Tibial artery (tissue), 4 donors: ENCODE results near the gene BCKDK.

Experiments
- DNase-seq, 2 donors: peaks; one replicate each; pipeline ENCODE4 v3.0.0-alpha.2; 2019
- H3K27ac ChIP-seq, 2 donors: fragments of 200-600 bp; sonication (generic) in 1 of 2; 1 replicate in 1 of 2; 2 replicates in 1 of 2; pipeline ENCODE4 v1.5.1; 2018 to 2019; ENCODE audit warnings: mild to moderate bottlenecking in 1 of 2
- H3K27me3 ChIP-seq, 2 donors: fragments of 200-600 bp; sonication (generic) in 1 of 2; one replicate each; pipeline versions ENCODE4 v1.5.1 to v1.6.0; 2016 to 2019
- H3K36me3 ChIP-seq, 3 donors: fragments of 200-600 bp; sonication (generic) in 2 of 3; one replicate each; pipeline ENCODE4 v1.5.1; 2016 to 2019; ENCODE audit warnings: mild to moderate bottlenecking in 2 of 3
- H3K4me1 ChIP-seq, 4 donors: fragments of 200-600 bp; sonication (generic) in 2 of 4; 1 replicate in 3 of 4; 2 replicates in 1 of 4; pipeline ENCODE4 v1.5.1; 2016 to 2019
- H3K4me3 ChIP-seq, 2 donors: fragments of 200-600 bp; sonication (generic) in 1 of 2; 1 replicate in 1 of 2; 2 replicates in 1 of 2; pipeline ENCODE4 v1.5.1; 2018 to 2019; ENCODE audit warnings: mild to moderate bottlenecking in 2 of 2
- H3K9me3 ChIP-seq, 3 donors: fragments of 200-600 bp; sonication (generic) in 1 of 3; one replicate each; pipeline ENCODE4 v1.5.1; 2016 to 2019
- CTCF ChIP-seq, 2 experiments: fragments of 200-600 bp in 1 of 2; fragments of 450-650 bp in 1 of 2; IDR thresholded peaks; one replicate each; pipeline ENCODE4 v1.5.1; 2017 to 2019; ENCODE audit warnings: antibody characterized with exemption in 2 of 2, mild to moderate bottlenecking in 1 of 2, moderate library complexity in 1 of 2
- intact Hi-C: fragments of 100-400 bp; cut with DNase I; formaldehyde crosslinking; loops from one replicate; pipeline ENCODE4 v1.15.0; 2023; ENCODE audit warnings: low total_unique reads

BCKDK gene

GRCh38 chr16:31131841-31132271 lies 23.7 kb downstream of the BCKDK start:
- peaks cover 0 to 38% (median 0%) of the 10 kb centered on the region in 4 donors for H3K4me1 ChIP-seq
- intact Hi-C loops: no loop called here
- H3K36me3 ChIP-seq: peaks cover 42 to 65% (median 44%) of the 10 kb centered on the region in 3 donors
- no peaks in the 10 kb centered on the region for H3K9me3 ChIP-seq
- H3K27ac ChIP-seq: no peak overlapping the region
- TF ChIP-seq CTCF (IDR thresholded peaks at IDR 0.05): no peak
- no peak for DNase-seq
- H3K4me3 ChIP-seq: no peak overlapping the region
- H3K27me3 ChIP-seq: peaks cover 0 to 14% of the 10 kb centered on the region in 2 donors

DNA sequence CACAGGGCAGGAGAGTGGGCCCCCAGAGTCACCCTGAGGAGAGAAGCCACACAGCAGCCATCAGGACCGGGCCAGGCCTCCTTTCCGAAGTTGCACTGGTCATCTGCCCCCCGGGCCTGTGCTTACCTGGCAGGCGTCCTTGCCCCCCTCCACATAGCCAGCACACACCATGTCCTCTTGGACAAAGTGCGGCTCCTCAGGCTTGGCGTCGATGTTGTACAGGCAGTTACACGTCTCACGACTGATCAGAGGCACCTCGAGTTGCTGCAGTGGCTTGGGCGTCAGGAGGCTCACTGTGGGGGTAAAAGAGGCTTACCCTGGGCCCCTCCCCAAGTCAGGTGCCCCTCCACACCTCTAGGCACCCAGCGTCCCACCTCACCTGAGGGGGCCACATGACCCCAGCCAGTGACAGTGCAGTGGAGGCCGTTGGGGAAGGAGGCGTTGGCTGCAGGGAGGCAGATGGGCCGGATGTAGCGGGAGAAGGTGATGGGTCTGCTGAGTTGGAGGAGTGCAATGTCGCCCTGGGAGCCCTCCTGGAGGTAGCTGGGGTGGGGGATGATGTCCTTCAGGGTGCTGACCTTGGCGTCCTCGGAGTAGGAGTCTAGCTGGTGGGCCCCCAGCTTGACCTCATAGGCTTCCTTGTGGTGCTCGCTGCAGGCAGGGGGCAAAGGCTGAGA lies 24.3 kb downstream of the BCKDK start:
- Histone ChIP-seq H3K4me3 (no peak overlapping the region), H3K9me3 (no peaks in the 10 kb centered on the region), H3K27ac (no peak overlapping the region), H3K36me3 (peaks cover 36 to 59% (median 38%) of the 10 kb centered on the region in 3 donors), H3K4me1 (peaks cover 0 to 38% (median 0%) of the 10 kb centered on the region in 4 donors), H3K27me3 (peaks cover 0 to 14% of the 10 kb centered on the region in 2 donors)
- DNase-seq: no peak
- intact Hi-C loops: no loop called here
- no peak for TF ChIP-seq CTCF (IDR thresholded peaks at IDR 0.05)

DNA sequence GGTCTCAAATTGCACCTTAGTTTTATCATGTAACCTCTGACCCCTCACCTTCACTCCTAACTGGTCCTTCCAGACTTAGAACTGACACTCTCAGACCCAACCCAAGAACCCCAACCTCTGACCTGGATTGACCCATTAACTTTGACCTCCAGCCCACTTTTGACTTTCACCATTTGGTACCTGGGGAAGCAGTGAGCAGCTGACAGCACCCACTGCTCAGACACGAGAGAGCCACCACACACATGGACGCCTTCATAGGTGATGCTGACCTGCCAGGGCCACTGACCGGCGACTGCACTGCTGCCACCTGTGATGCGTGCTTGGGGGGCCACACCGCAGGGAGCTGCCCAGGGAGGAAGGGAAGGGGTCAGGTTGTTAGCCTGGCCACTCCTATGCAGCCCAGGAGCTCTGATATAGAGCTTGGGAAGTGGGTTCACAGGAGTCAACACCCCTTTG lies 24.9 kb downstream of the BCKDK start:
- H3K36me3 ChIP-seq: peaks cover 30 to 53% (median 31%) of the 10 kb centered on the region in 3 donors

GRCh38 chr16:31134091-31134571 lies 25.9 kb downstream of the BCKDK start:
- peaks cover 0 to 14% of the 10 kb centered on the region in 2 donors for H3K27me3 ChIP-seq
- no peak overlapping the region for H3K27ac ChIP-seq
- H3K9me3 ChIP-seq: no peaks in the 10 kb centered on the region
- DNase-seq: no peak
- H3K36me3 ChIP-seq: peaks cover 22 to 42% (median 23%) of the 10 kb centered on the region in 3 donors
- peaks cover 0 to 34% (median 5%) of the 10 kb centered on the region in 4 donors for H3K4me1 ChIP-seq
- intact Hi-C loops: no loop called here
- H3K4me3 ChIP-seq: no peak overlapping the region
- no peak for TF ChIP-seq CTCF (IDR thresholded peaks at IDR 0.05)

More for the DNA sequence above, 24.9 kb downstream of the BCKDK start:
- H3K27me3 ChIP-seq: peaks cover 0 to 14% of the 10 kb centered on the region in 2 donors
- no peak overlapping the region for H3K27ac ChIP-seq
- no peak for DNase-seq
- intact Hi-C loops: no loop called here
- H3K4me1 ChIP-seq: peaks cover 0 to 34% (median 0%) of the 10 kb centered on the region in 4 donors
- no peak for TF ChIP-seq CTCF (IDR thresholded peaks at IDR 0.05)
- H3K9me3 ChIP-seq: no peaks in the 10 kb centered on the region
- no peak overlapping the region for H3K4me3 ChIP-seq

DNA sequence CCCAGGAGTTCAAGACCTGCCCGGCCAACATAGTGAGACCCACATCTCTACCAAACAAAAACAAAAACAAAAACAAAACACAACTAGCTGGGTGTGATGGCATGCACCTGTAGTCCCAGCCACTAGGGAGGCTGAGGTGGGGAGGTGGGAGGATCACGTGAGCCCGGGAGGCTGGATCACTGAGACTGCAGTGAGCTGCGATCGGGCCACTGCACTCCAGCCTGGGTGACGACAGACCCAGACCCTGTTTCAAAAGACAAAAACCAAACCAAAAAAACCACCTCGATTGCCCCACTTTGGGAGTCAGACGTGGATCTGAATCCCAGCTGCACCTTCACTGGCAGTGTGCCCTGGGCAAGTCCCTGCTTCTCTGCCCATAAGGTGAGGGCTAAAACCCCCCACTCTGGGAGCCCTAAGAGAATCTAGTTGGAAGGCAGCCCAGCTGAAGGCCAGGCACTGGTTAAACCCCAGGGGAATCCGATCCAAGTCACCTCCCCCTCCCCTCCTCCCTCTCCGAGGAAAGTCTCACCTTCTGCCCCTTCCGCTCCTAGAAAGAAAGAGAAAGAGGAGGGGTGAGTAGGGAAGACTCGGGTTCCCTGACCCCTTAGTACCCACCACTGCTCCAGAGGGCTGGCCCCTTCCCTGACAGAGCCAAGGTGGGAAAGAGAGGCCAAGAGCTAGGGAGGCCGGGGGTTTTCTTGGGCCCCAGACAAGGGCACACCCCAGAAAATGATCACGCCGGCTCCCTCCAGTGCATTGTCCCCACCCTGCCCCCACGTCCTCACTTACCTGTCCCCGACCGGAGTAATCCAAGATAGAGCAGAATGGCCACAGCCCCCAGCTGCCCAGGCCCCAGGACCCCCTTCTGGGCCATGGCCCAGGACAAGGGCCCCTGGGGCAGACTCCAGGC lies 26.7 kb downstream of the BCKDK start:
- no peak for TF ChIP-seq CTCF (IDR thresholded peaks at IDR 0.05)
- Histone ChIP-seq H3K9me3 (no peaks in the 10 kb centered on the region), H3K36me3 (peaks cover 16 to 35% (median 20%) of the 10 kb centered on the region in 3 donors), H3K27me3 (peaks cover 0 to 14% of the 10 kb centered on the region in 2 donors), H3K4me3 (no peak overlapping the region), H3K4me1 (peaks cover 0 to 28% (median 5%) of the 10 kb centered on the region in 4 donors), H3K27ac (no peak overlapping the region)
- intact Hi-C loops: no loop called here
- peak in 1 of 2 donors; percentile 50 for DNase-seq
